Smooth muscle cell (in vitro differentiated cells): ENCODE measurements around the gene MAGEA9B. TPM values are rescaled to one million over a fixed set of nuclear protein-coding genes. Genes with fewer than 3 reads are reported as not detected.

Source experiments
- DNase-seq: peaks from one replicate; lab custom pipeline; 2025; ENCODE audit not compliant: unreplicated experiment; lab: John Stamatoyannopoulos, UW
- H2AFZ ChIP-seq: fragments of 200-600 bp; sonication (generic); 2 replicates; pipeline ENCODE4 v1.6.0; 2016; ENCODE audit warnings: antibody characterized with exemption, low read depth, mild to moderate bottlenecking
- H3F3A ChIP-seq: fragments of 200-600 bp; sonication (generic); 2 replicates; pipeline ENCODE4 v1.6.0; 2017; ENCODE audit warnings: antibody characterized with exemption, low read depth
- H3K27ac ChIP-seq: fragments of 200-600 bp; sonication (generic); 2 replicates; pipeline ENCODE4 v1.5.1; 2016; ENCODE audit warnings: low read depth, mild to moderate bottlenecking
- H3K27me3 ChIP-seq: fragments of 200-600 bp; sonication (generic); 2 replicates; pipeline ENCODE4 v1.6.1; 2016; ENCODE audit warnings: low read depth, mild to moderate bottlenecking
- H3K36me3 ChIP-seq: fragments of 200-600 bp; sonication (generic); 2 replicates; pipeline ENCODE4 v1.5.1; 2016; ENCODE audit warnings: low read depth
- H3K4me1 ChIP-seq: fragments of 200-600 bp; sonication (generic); 2 replicates; pipeline ENCODE4 v1.5.1; 2016; ENCODE audit warnings: low read depth
- H3K4me2 ChIP-seq: fragments of 200-600 bp; sonication (generic); 2 replicates; pipeline ENCODE4 v1.6.0; 2016; ENCODE audit warnings: mild to moderate bottlenecking
- H3K4me3 ChIP-seq: fragments of 200-600 bp; sonication (generic); 2 replicates; pipeline ENCODE4 v1.5.1; 2016; ENCODE audit warnings: mild to moderate bottlenecking
- H3K79me2 ChIP-seq: fragments of 200-600 bp; sonication (generic); 2 replicates; pipeline ENCODE4 v1.6.0; 2016; ENCODE audit warnings: low read depth, mild to moderate bottlenecking
- H3K9ac ChIP-seq: fragments of 200-600 bp; sonication (generic); 2 replicates; pipeline ENCODE4 v1.6.0; 2016; ENCODE audit warnings: low read depth
- H3K9me3 ChIP-seq: fragments of 200-600 bp; sonication (generic); replicated peaks from 2 replicates; pipeline ENCODE4 v1.5.1; 2016; ENCODE audit warnings: low read depth
- H4K20me1 ChIP-seq: fragments of 200-600 bp; sonication (generic); 2 replicates; pipeline ENCODE4 v1.6.0; 2016; ENCODE audit warnings: low read depth
- CTCF ChIP-seq: fragments of 200-600 bp; sonication (generic); IDR thresholded peaks from 2 replicates; pipeline ENCODE4 v1.5.1; 2017; ENCODE audit warnings: borderline replicate concordance, mild to moderate bottlenecking, antibody characterized with exemption; ENCODE audit not compliant: insufficient read depth, poor library complexity, severe bottlenecking
- WGBS: methylation state at CpG from one replicate; pipeline ENCODE4 v1.1.7; 2016; ENCODE audit warnings: low lambda C conversion rate; 5-methylcytosine and 5-hydroxymethylcytosine counted together
- polyA plus RNA-seq: library from polyadenylated mRNA; unstranded; fragments of >200 nt; fragmentation: Nextera tagmentation; extraction: Ambion mirVana; gene quantifications from 2 replicates; pipeline ENCODE4 v1.2.1, GENCODE V29; 2016
- total RNA-seq: library from RNA; depleted of rRNA; stranded (reverse); fragments of >200 nt; gene quantifications from 2 replicates; pipeline ENCODE4 v1.2.3, GENCODE V29; 2014

Gene MAGEA9B
- total and polyA plus RNA-seq, 2 experiments from 2014 or later: not detected

GRCh38 chrX:149572743-149573142 lies 14.5 kb downstream of the MAGEA9B start:
- H3K27me3 ChIP-seq: no peaks in the 10 kb centered on the region
- TF ChIP-seq CTCF: no peak
- 21% methylated on average over 1 of the region's 1 CpG for WGBS
- no peaks in the 10 kb centered on the region for H3K4me1 ChIP-seq
- H3K79me2 ChIP-seq: no peaks in the 10 kb centered on the region
- peak overlapping the region; percentile 11 for H3K27ac ChIP-seq
- no peak overlapping the region for H2AFZ ChIP-seq
- DNase-seq: no peak
- no peaks in the 10 kb centered on the region for H3F3A ChIP-seq
- H3K36me3 ChIP-seq: no peaks in the 10 kb centered on the region
- no peaks in the 10 kb centered on the region for H4K20me1 ChIP-seq
- H3K9ac ChIP-seq: no peak overlapping the region
- no peak overlapping the region for H3K4me2 ChIP-seq
- no peak overlapping the region for H3K4me3 ChIP-seq
- H3K9me3 ChIP-seq: no peaks in the 10 kb centered on the region

GRCh38 chrX:149571770-149572169 lies 15.5 kb downstream of the MAGEA9B start:
- H3K27me3 ChIP-seq: no peaks in the 10 kb centered on the region
- H3K9me3 ChIP-seq: no peaks in the 10 kb centered on the region
- H3K9ac ChIP-seq: no peak overlapping the region
- H2AFZ ChIP-seq: no peak overlapping the region
- no peaks in the 10 kb centered on the region for H3K36me3 ChIP-seq
- no peaks in the 10 kb centered on the region for H3F3A ChIP-seq
- no peaks in the 10 kb centered on the region for H3K79me2 ChIP-seq
- no peak overlapping the region for H3K27ac ChIP-seq
- no peak overlapping the region for H3K4me2 ChIP-seq
- H3K4me1 ChIP-seq: no peaks in the 10 kb centered on the region
- DNase-seq: no peak
- H4K20me1 ChIP-seq: no peaks in the 10 kb centered on the region
- TF ChIP-seq CTCF: no peak
- WGBS: 62% methylated on average over 7 of the region's 7 CpGs
- no peak overlapping the region for H3K4me3 ChIP-seq

GRCh38 chrX:149570668-149571067 lies 16.6 kb downstream of the MAGEA9B start:
- H3K4me1 ChIP-seq: no peaks in the 10 kb centered on the region
- H4K20me1 ChIP-seq: no peaks in the 10 kb centered on the region
- H3K4me2 ChIP-seq: no peak overlapping the region
- DNase-seq: no peak
- H3K9me3 ChIP-seq: no peaks in the 10 kb centered on the region
- WGBS: 39% methylated on average over 6 of the region's 6 CpGs
- no peaks in the 10 kb centered on the region for H3K27me3 ChIP-seq
- no peak for TF ChIP-seq CTCF
- no peaks in the 10 kb centered on the region for H3K36me3 ChIP-seq
- no peaks in the 10 kb centered on the region for H3K79me2 ChIP-seq
- H3K9ac ChIP-seq: no peak overlapping the region
- H3F3A ChIP-seq: no peaks in the 10 kb centered on the region
- peak overlapping the region; percentile 71 for H3K27ac ChIP-seq
- no peak overlapping the region for H2AFZ ChIP-seq
- H3K4me3 ChIP-seq: no peak overlapping the region

- Histone ChIP-seq H3K4me1 (no peaks in the 10 kb centered on the region), H3K9ac (no peak overlapping the region), H3K79me2 (no peaks in the 10 kb centered on the region), H3F3A (no peaks in the 10 kb centered on the region), H3K4me3 (no peak overlapping the region), H3K9me3 (no peaks in the 10 kb centered on the region), H3K27ac (no peak overlapping the region), H3K27me3 (no peaks in the 10 kb centered on the region), H2AFZ (no peak overlapping the region), H3K4me2 (no peak overlapping the region), H4K20me1 (no peaks in the 10 kb centered on the region), H3K36me3 (no peaks in the 10 kb centered on the region)
- no peak for DNase-seq
- 60% methylated on average over 2 of the region's 2 CpGs for WGBS
- TF ChIP-seq CTCF: no peak
These were observed 17.5 kb downstream of the MAGEA9B start for GRCh38 chrX:149569770-149570169.
